IMR-90 (cell line): ENCODE measurements around the gene DNMT3L. TPM values are rescaled to one million over a fixed set of nuclear protein-coding genes. Genes with fewer than 3 reads are reported as not detected.

Experiments
- ATAC-seq: fragments of 200-7000 bp; cut with Tn5 transposase; 2 replicates; pipeline ENCODE4 v1.9.1; 2020; ENCODE audit warnings: low read depth, mild to moderate bottlenecking, moderate library complexity
- BruUV-seq: library from RNA; stranded (reverse); fragments of 400-500 nt; replicated peaks from 2 replicates; lab custom pipeline; 2021; lab: Mats Ljungman, UMichigan
- CTCF ChIA-PET: fragments of 300-600 bp; formaldehyde crosslinking; extraction: SDS; loops from one replicate; lab custom pipeline; 2021; ENCODE audit warnings: antibody characterized with exemption; lab: Yijun Ruan, JAX
- POLR2A ChIA-PET: fragments of 300-600 bp; sonication (Branson Sonifier 250); formaldehyde crosslinking; loops from one replicate; lab custom pipeline; 2022; ENCODE audit warnings: antibody characterized with exemption; ENCODE audit not compliant: unreplicated experiment; lab: Charles Lee
- DNase-seq: peaks from one replicate; pipeline ENCODE4 v3.0.0; 2013
- H2AFZ ChIP-seq: replicated peaks from 2 replicates; pipeline ENCODE3; 2013; ENCODE audit warnings: low read length, mild to moderate bottlenecking; ENCODE audit not compliant: poor library complexity
- H2AK5ac ChIP-seq: 2 replicates; pipeline ENCODE4 v1.6.1; 2013; ENCODE audit warnings: low read depth, low read length, inconsistent platforms
- H2AK9ac ChIP-seq: replicated peaks from 2 replicates; pipeline ENCODE3; 2013; ENCODE audit warnings: mild to moderate bottlenecking, low read depth, low read length, moderate library complexity; ENCODE audit not compliant: poor library complexity
- H2BK120ac ChIP-seq: 2 replicates; pipeline ENCODE4 v1.6.1; 2013; ENCODE audit warnings: low read depth, low read length, inconsistent platforms
- H2BK15ac ChIP-seq: 3 replicates; pipeline ENCODE4 v1.6.1; 2013; ENCODE audit warnings: low read depth, low read length, inconsistent platforms
- H2BK20ac ChIP-seq: 2 replicates; pipeline ENCODE4 v1.6.1; 2013; ENCODE audit warnings: low read depth, mild to moderate bottlenecking, inconsistent platforms, low read length, moderate library complexity
- H2BK5ac ChIP-seq: 2 replicates; pipeline ENCODE4 v1.6.1; 2013; ENCODE audit warnings: mild to moderate bottlenecking, low read depth, low read length, inconsistent platforms; ENCODE audit not compliant: poor library complexity, severe bottlenecking
- H3K14ac ChIP-seq: replicated peaks from 2 replicates; pipeline ENCODE4 v1.6.1; 2013; ENCODE audit warnings: low read depth, low read length, inconsistent platforms
- H3K18ac ChIP-seq: 2 replicates; pipeline ENCODE4 v1.6.1; 2013; ENCODE audit warnings: low read depth, low read length, control low read depth
- H3K23ac ChIP-seq: 2 replicates; pipeline ENCODE4 v1.6.1; 2013; ENCODE audit warnings: low read depth, low read length, inconsistent platforms
- H3K27ac ChIP-seq: 2 replicates; pipeline ENCODE4 v1.5.1; 2013; ENCODE audit warnings: mild to moderate bottlenecking, control low read depth, low read length; ENCODE audit not compliant: insufficient read depth
- H3K27me3 ChIP-seq: 2 replicates; pipeline ENCODE4 v1.6.1; 2013; ENCODE audit warnings: low read length; ENCODE audit not compliant: control insufficient read depth, insufficient read depth
- H3K36me3 ChIP-seq: 2 replicates; pipeline ENCODE4 v1.6.1; 2013; ENCODE audit warnings: low read length, mixed read lengths; ENCODE audit not compliant: control insufficient read depth, insufficient read depth
- H3K4ac ChIP-seq: 2 replicates; pipeline ENCODE4 v1.6.1; 2013; ENCODE audit warnings: low read depth, low read length, inconsistent platforms
- H3K4me1 ChIP-seq: 2 replicates; pipeline ENCODE4 v1.6.1; 2013; ENCODE audit warnings: low read length, mixed read lengths; ENCODE audit not compliant: control insufficient read depth, insufficient read depth
- H3K4me2 ChIP-seq: 2 replicates; pipeline ENCODE4 v1.6.1; 2013; ENCODE audit warnings: low read depth, mild to moderate bottlenecking, control low read depth, low read length, moderate library complexity
- H3K4me3 ChIP-seq: 2 replicates; pipeline ENCODE4 v1.5.1; 2013; ENCODE audit warnings: low read depth, mild to moderate bottlenecking, control low read depth, low read length, moderate library complexity; ENCODE audit not compliant: insufficient read depth
- H3K56ac ChIP-seq: 2 replicates; pipeline ENCODE4 v1.6.1; 2013; ENCODE audit warnings: low read length, inconsistent platforms; ENCODE audit not compliant: insufficient read depth; ENCODE audit errors: extremely low read depth
- H3K79me1 ChIP-seq, 2 experiments: 2 replicates each; pipeline ENCODE4 v1.6.1; 2013; ENCODE audit warnings: low read length in 2 of 2, inconsistent platforms in 1 of 2, low read depth in 1 of 2
- H3K9ac ChIP-seq: 2 replicates; pipeline ENCODE4 v1.6.1; 2013; ENCODE audit warnings: low read depth, low read length, control low read depth
- H3K9me1 ChIP-seq: 2 replicates; pipeline ENCODE4 v1.6.1; 2013; ENCODE audit warnings: low read length, inconsistent platforms; ENCODE audit not compliant: insufficient read depth
- H3K9me3 ChIP-seq: 2 replicates; pipeline ENCODE4 v1.6.1; 2013; ENCODE audit warnings: low read length; ENCODE audit not compliant: control insufficient read depth, insufficient read depth
- H4K20me1 ChIP-seq: 2 replicates; pipeline ENCODE4 v1.6.1; 2013; ENCODE audit warnings: low read length, inconsistent platforms; ENCODE audit not compliant: insufficient read depth
- H4K5ac ChIP-seq: 2 replicates; pipeline ENCODE4 v1.6.1; 2013; ENCODE audit warnings: mild to moderate bottlenecking, low read depth, low read length, control low read depth
- H4K8ac ChIP-seq, 2 experiments: 2 replicates each; pipeline ENCODE4 v1.6.1; 2013; ENCODE audit warnings: low read depth in 2 of 2, low read length in 2 of 2, control low read depth in 1 of 2, inconsistent platforms in 1 of 2
- H4K91ac ChIP-seq: 2 replicates; pipeline ENCODE4 v1.6.1; 2013; ENCODE audit warnings: low read depth, low read length, inconsistent platforms; ENCODE audit not compliant: insufficient read depth
- BHLHE40 ChIP-seq: fragments of 150-350 bp; IDR thresholded peaks from 2 replicates; pipeline ENCODE4 v1.6.1; 2016; ENCODE audit warnings: mild to moderate bottlenecking, low read depth, low read length
- CEBPB ChIP-seq: IDR thresholded peaks from 2 replicates; pipeline ENCODE4 v1.6.1; 2012; ENCODE audit warnings: low read depth, low read length, improper control_type of control experiment
- CHD1 ChIP-seq: IDR thresholded peaks from 2 replicates; pipeline ENCODE4 v1.6.1; 2012; ENCODE audit warnings: low read depth, low read length, improper control_type of control experiment
- FOS ChIP-seq: fragments of 150-350 bp; IDR thresholded peaks from 2 replicates; pipeline ENCODE4 v1.6.1; 2016; ENCODE audit warnings: low read depth, low read length
- MAFK ChIP-seq: IDR thresholded peaks from 2 replicates; pipeline ENCODE4 v1.6.1; 2012; ENCODE audit warnings: low read depth, low read length, improper control_type of control experiment
- MAZ ChIP-seq: IDR thresholded peaks from 2 replicates; pipeline ENCODE4 v1.6.1; 2012; ENCODE audit warnings: low read depth, mild to moderate bottlenecking, low read length, improper control_type of control experiment, moderate library complexity, borderline replicate concordance
- MXI1 ChIP-seq: IDR thresholded peaks from 2 replicates; pipeline ENCODE4 v1.6.1; 2012; ENCODE audit warnings: low read depth, mild to moderate bottlenecking, low read length, moderate library complexity, borderline replicate concordance
- NFE2L2 ChIP-seq: fragments of 150-350 bp; IDR thresholded peaks from 2 replicates; pipeline ENCODE4 v1.6.1; 2016; ENCODE audit warnings: low read depth, mild to moderate bottlenecking, low read length
- POLR2A ChIP-seq: IDR thresholded peaks from 2 replicates; pipeline ENCODE4 v1.6.1; 2012; ENCODE audit warnings: mild to moderate bottlenecking, low read depth, low read length
- RCOR1 ChIP-seq: IDR thresholded peaks from 2 replicates; pipeline ENCODE4 v1.6.1; 2012; ENCODE audit warnings: mild to moderate bottlenecking, low read length, improper control_type of control experiment; ENCODE audit not compliant: insufficient replicate concordance
- SMC3 ChIP-seq: fragments of 150-350 bp; IDR thresholded peaks from 2 replicates; pipeline ENCODE4 v1.6.1; 2016; ENCODE audit warnings: low read depth, mild to moderate bottlenecking, antibody characterized with exemption, low read length, moderate library complexity
- WGBS, 2 experiments: methylation state at CpG; one replicate each; pipeline versions ENCODE4 v1.1.5 to v1.1.7; 2013; ENCODE audit warnings: missing lambda C conversion rate in 2 of 2; ENCODE audit not compliant: insufficient read length in 1 of 2; ENCODE audit errors: extremely low coverage in 2 of 2; 5-methylcytosine and 5-hydroxymethylcytosine counted together
- dilution Hi-C: fragments of 300-500 bp; cut with HindIII; formaldehyde crosslinking; loops from one replicate; pipeline ENCODE4 v1.14.3; 2018; ENCODE audit warnings: low sequenced_read_pairs; ENCODE audit not compliant: unreplicated experiment
- in situ Hi-C: fragments of 300-500 bp; cut with MboI; formaldehyde crosslinking; loops from 3 replicates; pipeline ENCODE4 v1.14.3; 2019; ENCODE audit warnings: low sequenced_read_pairs, inconsistent platforms, mixed read lengths
- intact Hi-C: fragments of 100-400 bp; cut with micrococcal nuclease; formaldehyde crosslinking; loops from 2 replicates; pipeline ENCODE4 v1.10.0; 2022
- polyA plus RNA-seq, 3 experiments: library from polyadenylated mRNA; depleted of rRNA; stranded (reverse); fragments of >200 nt; gene quantifications; 2 replicates each; pipeline ENCODE4 v1.2.3, GENCODE V29; 2012; ENCODE audit warnings: low replicate concordance in 1 of 3
- total RNA-seq: library from RNA; depleted of rRNA; stranded (reverse); fragments of >200 nt; gene quantifications from 2 replicates; pipeline ENCODE4 v1.2.3, GENCODE V29; 2012
- TF ChIP-seq, protein P1 (sequence below): conservative IDR thresholded peaks from 2 replicates; pipeline ENCODE4 v1.5.1; 2012; ENCODE audit warnings: mild to moderate bottlenecking, low read depth, low read length, improper control_type of control experiment
- TF ChIP-seq, protein P2 (sequence below): fragments of 150-350 bp; IDR thresholded peaks from 2 replicates; pipeline ENCODE4 v1.6.1; 2016; ENCODE audit warnings: low read depth, mild to moderate bottlenecking, low read length, moderate library complexity, borderline replicate concordance
- TF ChIP-seq, protein P3 (sequence below): fragments of 150-350 bp; IDR thresholded peaks from 2 replicates; pipeline ENCODE4 v1.6.1; 2017; ENCODE audit warnings: mild to moderate bottlenecking, antibody characterized with exemption, low read length, low read depth

DNMT3L gene
- total and polyA plus RNA-seq, 2 of the 4 experiments (the other 2 are of a cell fraction), result not detected

DNA sequence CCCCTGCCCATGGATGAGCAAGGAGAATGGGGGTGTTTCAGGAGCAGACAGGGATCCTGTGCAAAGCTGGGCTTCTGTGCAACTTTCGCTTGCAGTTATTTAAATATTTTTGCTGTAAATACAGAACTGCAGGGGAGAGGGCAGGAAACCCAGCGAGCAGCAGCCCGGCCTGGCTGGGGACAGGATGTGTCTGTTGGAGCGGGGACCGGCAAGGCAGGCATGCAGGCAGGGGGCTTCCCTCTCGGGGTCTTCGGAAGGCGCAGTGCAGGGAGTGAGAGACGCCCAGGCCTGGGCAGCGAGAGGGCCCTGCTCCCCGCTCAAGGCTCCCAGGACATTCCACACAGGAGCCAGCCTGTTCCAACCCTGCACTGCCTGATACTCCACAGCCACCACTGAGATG, 22.3 kb upstream of the DNMT3L start:
- ATAC-seq (no peak), DNase-seq (no peak)
- H3K14ac ChIP-seq, result no peak overlapping the region
- H3K9ac ChIP-seq, result no peak overlapping the region
- in situ Hi-C loops (no loop called here), dilution Hi-C loops (no loop called here), intact Hi-C loops (no loop called here)
- ChIA-PET CTCF (no interaction called here), POLR2A (no interaction called here)
- TF ChIP-seq MAFK (no peak), CHD1 (no peak), POLR2A (no peak), NFE2L2 (no peak), RCOR1 (no peak), FOS (no peak), MXI1 (no peak), SMC3 (no peak), CEBPB (no peak), MAZ (no peak), BHLHE40 (no peak)
- TF ChIP-seq, protein P1, sequence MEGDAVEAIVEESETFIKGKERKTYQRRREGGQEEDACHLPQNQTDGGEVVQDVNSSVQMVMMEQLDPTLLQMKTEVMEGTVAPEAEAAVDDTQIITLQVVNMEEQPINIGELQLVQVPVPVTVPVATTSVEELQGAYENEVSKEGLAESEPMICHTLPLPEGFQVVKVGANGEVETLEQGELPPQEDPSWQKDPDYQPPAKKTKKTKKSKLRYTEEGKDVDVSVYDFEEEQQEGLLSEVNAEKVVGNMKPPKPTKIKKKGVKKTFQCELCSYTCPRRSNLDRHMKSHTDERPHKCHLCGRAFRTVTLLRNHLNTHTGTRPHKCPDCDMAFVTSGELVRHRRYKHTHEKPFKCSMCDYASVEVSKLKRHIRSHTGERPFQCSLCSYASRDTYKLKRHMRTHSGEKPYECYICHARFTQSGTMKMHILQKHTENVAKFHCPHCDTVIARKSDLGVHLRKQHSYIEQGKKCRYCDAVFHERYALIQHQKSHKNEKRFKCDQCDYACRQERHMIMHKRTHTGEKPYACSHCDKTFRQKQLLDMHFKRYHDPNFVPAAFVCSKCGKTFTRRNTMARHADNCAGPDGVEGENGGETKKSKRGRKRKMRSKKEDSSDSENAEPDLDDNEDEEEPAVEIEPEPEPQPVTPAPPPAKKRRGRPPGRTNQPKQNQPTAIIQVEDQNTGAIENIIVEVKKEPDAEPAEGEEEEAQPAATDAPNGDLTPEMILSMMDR, result no peak
- TF ChIP-seq, protein P2, sequence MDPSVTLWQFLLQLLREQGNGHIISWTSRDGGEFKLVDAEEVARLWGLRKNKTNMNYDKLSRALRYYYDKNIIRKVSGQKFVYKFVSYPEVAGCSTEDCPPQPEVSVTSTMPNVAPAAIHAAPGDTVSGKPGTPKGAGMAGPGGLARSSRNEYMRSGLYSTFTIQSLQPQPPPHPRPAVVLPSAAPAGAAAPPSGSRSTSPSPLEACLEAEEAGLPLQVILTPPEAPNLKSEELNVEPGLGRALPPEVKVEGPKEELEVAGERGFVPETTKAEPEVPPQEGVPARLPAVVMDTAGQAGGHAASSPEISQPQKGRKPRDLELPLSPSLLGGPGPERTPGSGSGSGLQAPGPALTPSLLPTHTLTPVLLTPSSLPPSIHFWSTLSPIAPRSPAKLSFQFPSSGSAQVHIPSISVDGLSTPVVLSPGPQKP, result no peak
- TF ChIP-seq, protein P3, sequence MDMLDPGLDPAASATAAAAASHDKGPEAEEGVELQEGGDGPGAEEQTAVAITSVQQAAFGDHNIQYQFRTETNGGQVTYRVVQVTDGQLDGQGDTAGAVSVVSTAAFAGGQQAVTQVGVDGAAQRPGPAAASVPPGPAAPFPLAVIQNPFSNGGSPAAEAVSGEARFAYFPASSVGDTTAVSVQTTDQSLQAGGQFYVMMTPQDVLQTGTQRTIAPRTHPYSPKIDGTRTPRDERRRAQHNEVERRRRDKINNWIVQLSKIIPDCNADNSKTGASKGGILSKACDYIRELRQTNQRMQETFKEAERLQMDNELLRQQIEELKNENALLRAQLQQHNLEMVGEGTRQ, result no peak
- H2BK5ac ChIP-seq, result no peak overlapping the region
- H3K79me1 ChIP-seq, result no peaks in the 10 kb centered on the region
- H4K20me1 ChIP-seq, result no peaks in the 10 kb centered on the region
- H3K4ac ChIP-seq, result no peak overlapping the region
- BruUV-seq, result no TSS peak
- H3K9me1 ChIP-seq, result no peaks in the 10 kb centered on the region
- H3K4me2 ChIP-seq, result no peak overlapping the region
- H2BK20ac ChIP-seq, result no peak overlapping the region
- no peak overlapping the region for H4K5ac ChIP-seq
- no peaks in the 10 kb centered on the region for H3K9me3 ChIP-seq
- H3K23ac ChIP-seq, result no peak overlapping the region
- H3K4me1 ChIP-seq, result peaks cover 4% of the 10 kb centered on the region; the same call in 1 of the 2 replicates
- H3K4me3 ChIP-seq, result no peak overlapping the region
- no peaks in the 10 kb centered on the region for H3K36me3 ChIP-seq
- H3K27ac ChIP-seq, result no peak overlapping the region
- no peak overlapping the region for H2AK9ac ChIP-seq
- H4K91ac ChIP-seq, result no peak overlapping the region
- no peak overlapping the region for H3K56ac ChIP-seq
- H3K18ac ChIP-seq, result no peak overlapping the region
- H2BK120ac ChIP-seq, result no peak overlapping the region
- WGBS, 2 experiments, result 50% methylated on average over 4 of the region's 11 CpGs; no CpG with 5 or more reads in 1 of the 2 experiments
- H2AFZ ChIP-seq, result no peak overlapping the region
- H2AK5ac ChIP-seq, result no peak overlapping the region
- H3K27me3 ChIP-seq, result peaks cover 36% of the 10 kb centered on the region
- no peak overlapping the region for H2BK15ac ChIP-seq
- no peak overlapping the region for H4K8ac ChIP-seq
